Cardiac fibroblast (primary cell): ENCODE data around the gene LAG3.

Experiments used
- DNase-seq, 2 donors: peaks; one replicate each; pipeline versions ENCODE4 v3.0.0 to v3.0.0-alpha.2; 2010; ENCODE audit warnings: low read depth in 2 of 2
- H3K4me3 ChIP-seq, 2 donors: replicated peaks in 1 of 2; 1 replicate in 1 of 2; 2 replicates in 1 of 2; pipeline ENCODE4 v1.5.1; 2011; ENCODE audit warnings: low read depth in 2 of 2, low read length in 2 of 2, mild to moderate bottlenecking in 2 of 2, moderate library complexity in 1 of 2
- CTCF ChIP-seq: IDR thresholded peaks from one replicate; pipeline ENCODE4 v1.5.1; 2011; ENCODE audit warnings: low read depth, mild to moderate bottlenecking, low read length, inconsistent platforms

The LAG3 gene

GRCh38 chr12:6772331-6772695 is at the start of gene LAG3:
Gene LAG3, plus strand, starts transcription at chr12:6772520. Its CDS starts 333 bp downstream, at chr12:6772853.
- TF ChIP-seq CTCF = no peak
- H3K4me3 ChIP-seq = no peak within 1 kb of the TSS
- DNase-seq = no peak

GRCh38 chr12:6722863-6723262 is 49.5 kb upstream of the LAG3 start:
- no peak overlapping the region for H3K4me3 ChIP-seq
- TF ChIP-seq CTCF = no peak
- no peak for DNase-seq

GRCh38 chr12:6723607-6724408 is 48.5 kb upstream of the LAG3 start, which contains the start of gene COPS7A:
Gene COPS7A, plus strand, starts transcription at chr12:6724046. Its CDS starts 611 bp downstream, at chr12:6724657.
- peak within 1 kb of the TSS; percentile 62 to 67 for H3K4me3 ChIP-seq
- TF ChIP-seq CTCF = no peak
- peak; percentile 99 for DNase-seq

- peak overlapping the region; percentile 62 to 67 for H3K4me3 ChIP-seq
- DNase-seq = no peak
- TF ChIP-seq CTCF = no peak
Observed at GRCh38 chr12:6724409-6724797, 47.9 kb upstream of the LAG3 start.

GRCh38 chr12:6725350-6725749 is 47.0 kb upstream of the LAG3 start:
- no peak for DNase-seq
- no peak for TF ChIP-seq CTCF
- H3K4me3 ChIP-seq = no peak overlapping the region

GRCh38 chr12:6729186-6729585 is 43.1 kb upstream of the LAG3 start:
- H3K4me3 ChIP-seq = no peak overlapping the region
- no peak for TF ChIP-seq CTCF
- DNase-seq = no peak
